ENCODE results near the gene RNF215.

GRCh38 chr22:30416837-30417236 lies 29.6 kb upstream of the RNF215 start:
- TF ChIP-seq ZNF598 (CRISPR knock-in tag; IDR thresholded peaks at IDR 0.05; ENCODE audit: borderline replicate concordance) (no peak), BRCA1 (CRISPR knock-in tag; IDR thresholded peaks at IDR 0.05) (no peak), HNRNPUL1 (IDR thresholded peaks at IDR 0.05; ENCODE audit: low read depth, low read length) (no peak), POGZ (CRISPR knock-in tag; IDR thresholded peaks at IDR 0.05) (no peak), SUZ12 (IDR thresholded peaks at IDR 0.05; ENCODE audit: low read depth, low read length) (no peak), ZNF430 (CRISPR knock-in tag; IDR thresholded peaks at IDR 0.05) (no peak), ZKSCAN8 (CRISPR knock-in tag; IDR thresholded peaks at IDR 0.05; ENCODE audit: borderline replicate concordance) (no peak), MLX (CRISPR knock-in tag; IDR thresholded peaks at IDR 0.05) (no peak), POLR2A (IDR thresholded peaks at IDR 0.05; ENCODE audit: insufficient read depth in 1 of 2, low read depth in 2 of 2, low read length in 2 of 2) (no peak), ZNF510 (CRISPR knock-in tag; IDR thresholded peaks at IDR 0.05; ENCODE audit: low read depth) (no peak), POLR2AphosphoS5 (IDR thresholded peaks at IDR 0.05; ENCODE audit: low read depth, low read length) (no peak), RARA (CRISPR knock-in tag; IDR thresholded peaks at IDR 0.05) (no peak)
- TF ChIP-seq, protein P1, sequence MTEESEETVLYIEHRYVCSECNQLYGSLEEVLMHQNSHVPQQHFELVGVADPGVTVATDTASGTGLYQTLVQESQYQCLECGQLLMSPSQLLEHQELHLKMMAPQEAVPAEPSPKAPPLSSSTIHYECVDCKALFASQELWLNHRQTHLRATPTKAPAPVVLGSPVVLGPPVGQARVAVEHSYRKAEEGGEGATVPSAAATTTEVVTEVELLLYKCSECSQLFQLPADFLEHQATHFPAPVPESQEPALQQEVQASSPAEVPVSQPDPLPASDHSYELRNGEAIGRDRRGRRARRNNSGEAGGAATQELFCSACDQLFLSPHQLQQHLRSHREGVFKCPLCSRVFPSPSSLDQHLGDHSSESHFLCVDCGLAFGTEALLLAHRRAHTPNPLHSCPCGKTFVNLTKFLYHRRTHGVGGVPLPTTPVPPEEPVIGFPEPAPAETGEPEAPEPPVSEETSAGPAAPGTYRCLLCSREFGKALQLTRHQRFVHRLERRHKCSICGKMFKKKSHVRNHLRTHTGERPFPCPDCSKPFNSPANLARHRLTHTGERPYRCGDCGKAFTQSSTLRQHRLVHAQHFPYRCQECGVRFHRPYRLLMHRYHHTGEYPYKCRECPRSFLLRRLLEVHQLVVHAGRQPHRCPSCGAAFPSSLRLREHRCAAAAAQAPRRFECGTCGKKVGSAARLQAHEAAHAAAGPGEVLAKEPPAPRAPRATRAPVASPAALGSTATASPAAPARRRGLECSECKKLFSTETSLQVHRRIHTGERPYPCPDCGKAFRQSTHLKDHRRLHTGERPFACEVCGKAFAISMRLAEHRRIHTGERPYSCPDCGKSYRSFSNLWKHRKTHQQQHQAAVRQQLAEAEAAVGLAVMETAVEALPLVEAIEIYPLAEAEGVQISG (CRISPR knock-in tag; IDR thresholded peaks at IDR 0.05): no peak
- TF ChIP-seq, protein P2, sequence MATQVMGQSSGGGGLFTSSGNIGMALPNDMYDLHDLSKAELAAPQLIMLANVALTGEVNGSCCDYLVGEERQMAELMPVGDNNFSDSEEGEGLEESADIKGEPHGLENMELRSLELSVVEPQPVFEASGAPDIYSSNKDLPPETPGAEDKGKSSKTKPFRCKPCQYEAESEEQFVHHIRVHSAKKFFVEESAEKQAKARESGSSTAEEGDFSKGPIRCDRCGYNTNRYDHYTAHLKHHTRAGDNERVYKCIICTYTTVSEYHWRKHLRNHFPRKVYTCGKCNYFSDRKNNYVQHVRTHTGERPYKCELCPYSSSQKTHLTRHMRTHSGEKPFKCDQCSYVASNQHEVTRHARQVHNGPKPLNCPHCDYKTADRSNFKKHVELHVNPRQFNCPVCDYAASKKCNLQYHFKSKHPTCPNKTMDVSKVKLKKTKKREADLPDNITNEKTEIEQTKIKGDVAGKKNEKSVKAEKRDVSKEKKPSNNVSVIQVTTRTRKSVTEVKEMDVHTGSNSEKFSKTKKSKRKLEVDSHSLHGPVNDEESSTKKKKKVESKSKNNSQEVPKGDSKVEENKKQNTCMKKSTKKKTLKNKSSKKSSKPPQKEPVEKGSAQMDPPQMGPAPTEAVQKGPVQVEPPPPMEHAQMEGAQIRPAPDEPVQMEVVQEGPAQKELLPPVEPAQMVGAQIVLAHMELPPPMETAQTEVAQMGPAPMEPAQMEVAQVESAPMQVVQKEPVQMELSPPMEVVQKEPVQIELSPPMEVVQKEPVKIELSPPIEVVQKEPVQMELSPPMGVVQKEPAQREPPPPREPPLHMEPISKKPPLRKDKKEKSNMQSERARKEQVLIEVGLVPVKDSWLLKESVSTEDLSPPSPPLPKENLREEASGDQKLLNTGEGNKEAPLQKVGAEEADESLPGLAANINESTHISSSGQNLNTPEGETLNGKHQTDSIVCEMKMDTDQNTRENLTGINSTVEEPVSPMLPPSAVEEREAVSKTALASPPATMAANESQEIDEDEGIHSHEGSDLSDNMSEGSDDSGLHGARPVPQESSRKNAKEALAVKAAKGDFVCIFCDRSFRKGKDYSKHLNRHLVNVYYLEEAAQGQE (IDR thresholded peaks at IDR 0.05; ENCODE audit: borderline replicate concordance in 1 of 2, low read depth in 1 of 2, low read length in 2 of 2): no peak
